Parathyroid adenoma (tissue), 2 donors: Measurements from ENCODE around the gene IPCEF1.

Source experiments
- H2AFZ ChIP-seq: fragments of 300-600 bp; sonication (generic); one replicate; pipeline ENCODE4 v1.7.0; 2017; ENCODE audit warnings: antibody characterized with exemption, mild to moderate bottlenecking
- H3K27ac ChIP-seq: fragments of 300-600 bp; sonication (generic); one replicate; pipeline ENCODE4 v1.7.0; 2017
- H3K27me3 ChIP-seq: fragments of 300-600 bp; sonication (generic); one replicate; pipeline ENCODE4 v1.7.0; 2017; ENCODE audit warnings: low read length; ENCODE audit not compliant: control insufficient read depth, insufficient read depth
- H3K36me3 ChIP-seq: fragments of 300-600 bp; sonication (generic); one replicate; pipeline ENCODE4 v1.7.0; 2017; ENCODE audit warnings: low read length; ENCODE audit not compliant: control insufficient read depth, insufficient read depth
- H3K4me1 ChIP-seq: fragments of 300-600 bp; sonication (generic); one replicate; pipeline ENCODE4 v1.7.0; 2017; ENCODE audit warnings: control low read depth
- H3K4me2 ChIP-seq: fragments of 300-600 bp; sonication (generic); one replicate; pipeline ENCODE4 v1.7.0; 2017; ENCODE audit warnings: low read length
- H3K4me3 ChIP-seq: fragments of 300-600 bp; sonication (generic); one replicate; pipeline ENCODE4 v1.7.0; 2017; ENCODE audit warnings: low read depth, low read length
- H3K79me2 ChIP-seq: fragments of 300-600 bp; sonication (generic); one replicate; pipeline ENCODE4 v1.7.0; 2017; ENCODE audit warnings: control low read depth
- H3K9ac ChIP-seq: fragments of 300-600 bp; sonication (generic); one replicate; pipeline ENCODE4 v1.7.0; 2017; ENCODE audit warnings: mild to moderate bottlenecking
- H3K9me3 ChIP-seq: fragments of 300-600 bp; sonication (generic); one replicate; pipeline ENCODE4 v1.7.0; 2017; ENCODE audit warnings: low read length; ENCODE audit not compliant: control insufficient read depth
- TF ChIP-seq, protein P1 (sequence below): fragments of 300-600 bp; sonication (generic); IDR thresholded peaks from one replicate; pipeline ENCODE4 v1.7.0; 2017; ENCODE audit warnings: antibody characterized with exemption, mild to moderate bottlenecking
- donor health status: primary hyperparathyroidism.

IPCEF1 gene

DNA sequence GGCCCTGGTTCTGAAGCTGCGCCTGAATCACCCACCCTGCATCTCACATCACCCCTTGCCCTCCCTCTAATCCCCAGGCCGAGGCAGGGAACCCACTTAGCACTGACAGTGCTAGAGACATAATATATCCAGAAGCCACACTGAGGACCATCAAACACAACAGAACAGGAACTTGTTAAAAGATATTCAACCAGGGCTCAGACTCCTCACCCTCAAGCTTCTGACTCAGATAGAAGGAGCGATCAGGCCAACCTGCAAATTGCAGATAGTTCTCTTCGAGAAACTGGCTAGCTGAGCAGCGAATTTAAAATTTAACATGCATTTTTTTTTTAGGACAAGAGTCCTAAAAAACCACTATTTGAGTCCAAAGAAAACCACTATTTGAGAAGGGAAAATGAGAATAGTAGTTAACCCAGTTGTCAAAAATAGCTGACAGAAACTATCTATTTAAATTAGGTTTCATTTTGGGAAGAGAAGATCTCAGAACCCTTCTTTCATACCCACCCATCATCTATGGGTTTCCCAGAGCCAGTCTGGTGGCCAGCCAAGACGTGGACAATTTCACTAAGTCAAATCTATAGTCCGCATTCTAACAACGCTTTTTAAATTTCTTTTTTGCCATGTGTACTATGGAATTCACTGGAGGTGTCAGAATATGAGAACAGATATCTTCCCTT is 222.0 kb downstream of the IPCEF1 start:
- Histone ChIP-seq H3K36me3 (no peaks in the 10 kb centered on the region), H3K9ac (no peak overlapping the region), H3K27me3 (peaks cover 2% of the 10 kb centered on the region), H3K27ac (no peak overlapping the region), H3K4me1 (no peaks in the 10 kb centered on the region), H3K79me2 (no peaks in the 10 kb centered on the region), H3K9me3 (no peaks in the 10 kb centered on the region), H3K4me3 (no peak overlapping the region), H3K4me2 (no peak overlapping the region), H2AFZ (no peak overlapping the region)
- TF ChIP-seq, protein P1, sequence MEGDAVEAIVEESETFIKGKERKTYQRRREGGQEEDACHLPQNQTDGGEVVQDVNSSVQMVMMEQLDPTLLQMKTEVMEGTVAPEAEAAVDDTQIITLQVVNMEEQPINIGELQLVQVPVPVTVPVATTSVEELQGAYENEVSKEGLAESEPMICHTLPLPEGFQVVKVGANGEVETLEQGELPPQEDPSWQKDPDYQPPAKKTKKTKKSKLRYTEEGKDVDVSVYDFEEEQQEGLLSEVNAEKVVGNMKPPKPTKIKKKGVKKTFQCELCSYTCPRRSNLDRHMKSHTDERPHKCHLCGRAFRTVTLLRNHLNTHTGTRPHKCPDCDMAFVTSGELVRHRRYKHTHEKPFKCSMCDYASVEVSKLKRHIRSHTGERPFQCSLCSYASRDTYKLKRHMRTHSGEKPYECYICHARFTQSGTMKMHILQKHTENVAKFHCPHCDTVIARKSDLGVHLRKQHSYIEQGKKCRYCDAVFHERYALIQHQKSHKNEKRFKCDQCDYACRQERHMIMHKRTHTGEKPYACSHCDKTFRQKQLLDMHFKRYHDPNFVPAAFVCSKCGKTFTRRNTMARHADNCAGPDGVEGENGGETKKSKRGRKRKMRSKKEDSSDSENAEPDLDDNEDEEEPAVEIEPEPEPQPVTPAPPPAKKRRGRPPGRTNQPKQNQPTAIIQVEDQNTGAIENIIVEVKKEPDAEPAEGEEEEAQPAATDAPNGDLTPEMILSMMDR = no peak

DNA sequence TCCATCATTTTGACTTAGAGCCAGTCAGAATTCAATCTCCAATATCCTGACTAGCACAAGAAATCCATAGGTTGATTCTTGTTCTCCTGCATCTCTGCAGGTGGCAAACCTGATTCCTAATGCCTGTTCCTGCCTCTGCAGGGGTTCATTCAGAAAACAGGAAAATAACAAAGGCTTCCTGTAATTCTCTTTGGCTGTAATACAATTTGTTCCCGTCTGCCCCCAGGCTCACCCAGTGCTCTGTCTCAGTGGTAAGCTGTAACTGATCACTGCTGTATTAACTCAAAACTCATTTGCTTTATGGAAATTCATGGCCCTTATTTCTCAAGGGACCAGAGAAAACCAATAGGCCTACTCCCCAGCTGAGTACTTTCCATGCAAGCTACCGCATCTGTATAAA is 228.9 kb downstream of the IPCEF1 start:
- TF ChIP-seq, protein P1 = no peak
- Histone ChIP-seq H3K4me2 (no peak overlapping the region), H3K9ac (no peak overlapping the region), H3K27me3 (no peaks in the 10 kb centered on the region), H3K4me3 (no peak overlapping the region), H3K36me3 (no peaks in the 10 kb centered on the region), H3K9me3 (no peaks in the 10 kb centered on the region), H3K4me1 (no peaks in the 10 kb centered on the region), H2AFZ (no peak overlapping the region), H3K79me2 (no peaks in the 10 kb centered on the region), H3K27ac (no peak overlapping the region)

DNA sequence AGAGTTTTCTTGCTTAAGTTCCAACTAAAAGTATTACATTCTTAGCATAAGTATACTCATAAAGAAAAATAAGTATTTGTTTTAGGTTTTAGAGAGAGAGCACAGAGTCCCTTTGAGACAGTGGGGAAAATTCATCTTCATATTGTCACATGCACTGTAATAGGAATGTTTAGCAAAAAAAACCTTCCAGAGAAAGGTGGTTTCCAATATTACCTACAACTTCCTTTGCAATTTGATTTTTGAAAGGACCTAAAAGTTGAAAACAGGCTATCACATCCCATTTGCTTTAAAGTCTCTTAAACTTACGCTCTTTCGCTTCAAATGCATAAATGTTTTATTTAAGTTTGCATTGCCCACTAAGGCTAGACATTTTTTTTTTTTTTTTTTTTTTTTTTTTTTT is 231.2 kb downstream of the IPCEF1 start:
- Histone ChIP-seq H3K4me3 (no peak overlapping the region), H3K4me2 (no peak overlapping the region), H3K4me1 (no peaks in the 10 kb centered on the region), H3K9me3 (no peaks in the 10 kb centered on the region), H2AFZ (no peak overlapping the region), H3K9ac (no peak overlapping the region), H3K27ac (no peak overlapping the region), H3K79me2 (no peaks in the 10 kb centered on the region), H3K27me3 (no peaks in the 10 kb centered on the region), H3K36me3 (no peaks in the 10 kb centered on the region)
- TF ChIP-seq, protein P1 = no peak

DNA sequence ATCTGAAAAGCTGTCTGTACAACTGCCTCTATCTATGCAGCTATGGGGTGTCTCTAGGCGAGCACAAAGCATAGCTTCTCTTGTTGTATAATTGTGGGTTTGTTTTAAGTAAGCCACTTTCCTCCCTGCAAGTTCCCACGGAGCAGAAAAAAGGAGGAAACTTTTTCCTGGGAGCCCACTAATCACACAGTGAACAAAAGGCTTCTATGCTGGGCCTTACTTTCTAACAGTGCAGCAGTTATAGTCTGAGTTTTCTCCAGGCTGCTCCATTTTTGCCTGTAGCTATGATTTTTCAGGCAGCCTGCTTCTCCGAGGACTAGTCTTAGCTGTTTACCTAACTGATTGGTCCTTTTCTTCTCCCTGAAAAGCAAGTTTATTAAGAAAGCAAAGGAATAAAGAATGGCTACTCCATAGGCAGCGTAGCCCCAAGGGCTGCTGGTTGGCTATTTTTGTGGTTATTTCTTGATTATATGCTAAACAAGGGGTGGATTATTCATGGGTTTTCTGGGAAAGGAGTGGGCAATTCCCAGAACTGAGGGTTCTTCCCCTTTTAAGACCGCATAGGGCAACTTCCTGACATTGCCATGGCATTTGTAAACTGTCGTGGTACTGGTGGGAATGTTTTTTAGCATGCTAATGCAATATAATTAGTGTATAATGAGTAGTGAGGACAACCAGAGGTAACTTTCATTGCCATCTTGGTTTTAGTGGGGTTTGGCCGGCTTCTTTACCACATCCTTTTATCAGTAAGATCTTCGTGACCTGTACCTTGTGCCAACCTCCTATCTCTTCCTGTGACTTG is 233.2 kb downstream of the IPCEF1 start:
- Histone ChIP-seq H3K4me2 (no peak overlapping the region), H2AFZ (no peak overlapping the region), H3K27ac (no peak overlapping the region), H3K9me3 (no peaks in the 10 kb centered on the region), H3K36me3 (no peaks in the 10 kb centered on the region), H3K4me3 (no peak overlapping the region), H3K9ac (no peak overlapping the region), H3K27me3 (no peaks in the 10 kb centered on the region), H3K79me2 (no peaks in the 10 kb centered on the region), H3K4me1 (no peaks in the 10 kb centered on the region)
- TF ChIP-seq, protein P1 = no peak
